Fibroblast of villous mesenchyme (primary cell): ENCODE measurements around the gene SPTB. TPM values are rescaled to one million over a fixed set of nuclear protein-coding genes. Genes with fewer than 3 reads are reported as not detected.

Source experiments
- DNase-seq: peaks from one replicate; pipeline ENCODE4 v3.0.0-alpha.2; 2010; ENCODE audit warnings: low read depth
- H3K4me3 ChIP-seq: 2 replicates; pipeline ENCODE4 v1.5.1; 2011; ENCODE audit warnings: low read depth, mild to moderate bottlenecking, low read length
- total RNA-seq: library from RNA; depleted of rRNA; stranded (reverse); fragments of >200 nt; gene quantifications from 2 replicates; pipeline ENCODE4 v1.2.3, GENCODE V29; 2012
- TF ChIP-seq, protein P1 (sequence below): IDR thresholded peaks from 2 replicates; pipeline ENCODE4 v1.5.1; 2012; ENCODE audit warnings: low read depth, mild to moderate bottlenecking, low read length; ENCODE audit not compliant: insufficient read depth

Gene SPTB
- total RNA-seq, 1 donor: under 0.01 TPM

DNA sequence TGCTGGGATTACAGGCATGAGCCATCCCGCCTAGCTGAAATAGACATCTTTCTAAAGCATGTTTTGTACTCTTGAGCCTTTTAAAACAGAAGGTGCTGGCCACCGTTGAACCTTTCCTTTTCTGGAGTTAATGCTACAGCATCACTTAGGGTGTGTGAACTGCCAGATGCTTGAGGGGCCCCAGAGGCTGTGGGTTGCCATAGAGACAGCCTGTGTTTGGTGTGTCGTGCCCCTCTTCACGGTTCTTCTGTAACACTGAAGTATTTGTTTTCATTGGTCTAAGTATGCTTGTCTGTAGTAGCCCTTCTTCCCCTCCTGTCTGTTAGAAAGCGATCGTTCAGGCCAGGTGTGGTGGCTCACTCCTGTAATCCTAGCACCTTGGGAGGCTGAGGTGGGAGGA lies 144.7 kb downstream of the SPTB start:
- TF ChIP-seq, protein P1, sequence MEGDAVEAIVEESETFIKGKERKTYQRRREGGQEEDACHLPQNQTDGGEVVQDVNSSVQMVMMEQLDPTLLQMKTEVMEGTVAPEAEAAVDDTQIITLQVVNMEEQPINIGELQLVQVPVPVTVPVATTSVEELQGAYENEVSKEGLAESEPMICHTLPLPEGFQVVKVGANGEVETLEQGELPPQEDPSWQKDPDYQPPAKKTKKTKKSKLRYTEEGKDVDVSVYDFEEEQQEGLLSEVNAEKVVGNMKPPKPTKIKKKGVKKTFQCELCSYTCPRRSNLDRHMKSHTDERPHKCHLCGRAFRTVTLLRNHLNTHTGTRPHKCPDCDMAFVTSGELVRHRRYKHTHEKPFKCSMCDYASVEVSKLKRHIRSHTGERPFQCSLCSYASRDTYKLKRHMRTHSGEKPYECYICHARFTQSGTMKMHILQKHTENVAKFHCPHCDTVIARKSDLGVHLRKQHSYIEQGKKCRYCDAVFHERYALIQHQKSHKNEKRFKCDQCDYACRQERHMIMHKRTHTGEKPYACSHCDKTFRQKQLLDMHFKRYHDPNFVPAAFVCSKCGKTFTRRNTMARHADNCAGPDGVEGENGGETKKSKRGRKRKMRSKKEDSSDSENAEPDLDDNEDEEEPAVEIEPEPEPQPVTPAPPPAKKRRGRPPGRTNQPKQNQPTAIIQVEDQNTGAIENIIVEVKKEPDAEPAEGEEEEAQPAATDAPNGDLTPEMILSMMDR: no peak
- DNase-seq: no peak
- H3K4me3 ChIP-seq: no peak overlapping the region

- TF ChIP-seq, protein P1: no peak
Observed at GRCh38 chr14:64733899-64734298, 145.8 kb downstream of the SPTB start.

DNA sequence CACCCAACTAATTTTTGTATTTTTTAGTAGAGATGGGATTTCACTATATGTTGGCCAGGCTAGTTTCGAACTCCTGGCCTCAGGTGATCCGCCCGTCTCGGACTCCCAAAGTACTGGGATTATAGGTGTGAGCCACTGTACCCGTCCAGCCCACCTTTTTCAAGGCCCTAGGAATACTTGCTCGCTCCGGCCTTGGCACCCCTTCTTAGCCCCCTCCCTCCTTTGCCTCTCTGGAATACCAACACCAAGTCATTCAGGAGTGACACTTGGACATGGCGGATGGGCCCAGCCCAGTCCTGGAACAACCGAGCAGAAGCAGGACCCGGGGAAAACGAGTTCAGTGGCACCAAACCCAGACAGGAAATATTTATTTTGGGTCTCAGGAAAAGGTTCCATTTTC lies 146.4 kb downstream of the SPTB start:
- no peak overlapping the region for H3K4me3 ChIP-seq
- TF ChIP-seq, protein P1: no peak
- no peak for DNase-seq

More at GRCh38 chr14:64733899-64734298, 145.8 kb downstream of the SPTB start:
- no peak for DNase-seq
- H3K4me3 ChIP-seq: no peak overlapping the region

DNA sequence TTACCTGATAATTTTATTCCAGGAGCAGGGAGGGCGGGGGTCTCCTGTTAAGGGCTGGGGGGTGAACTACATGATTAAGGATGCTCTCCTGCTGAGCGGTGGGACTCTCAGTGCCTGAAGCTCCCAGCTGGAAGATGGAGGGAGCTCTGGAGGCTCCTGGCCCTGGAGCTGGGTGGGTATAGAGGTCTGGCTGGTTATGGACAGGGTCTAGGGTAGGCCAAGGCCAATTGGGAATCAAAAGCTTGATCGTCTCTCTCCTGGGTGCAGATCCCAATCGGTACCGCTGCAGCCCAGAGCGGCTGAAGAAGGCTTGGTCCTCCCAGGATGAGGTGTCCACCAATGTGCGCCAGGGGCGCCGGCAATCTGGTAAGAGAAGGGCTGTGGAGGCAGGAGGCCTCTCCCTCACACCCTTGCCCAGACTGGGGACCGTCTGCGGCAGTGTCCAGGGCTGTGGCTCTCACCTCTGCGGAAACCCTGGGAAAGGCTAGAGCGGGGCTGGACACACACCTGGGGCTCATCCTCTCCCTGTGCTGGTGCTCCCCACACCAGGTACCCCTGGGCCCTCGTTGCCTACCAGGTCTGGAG lies 147.1 kb downstream of the SPTB start:
- DNase-seq: no peak
- no peak overlapping the region for H3K4me3 ChIP-seq
- TF ChIP-seq, protein P1: no peak

DNA sequence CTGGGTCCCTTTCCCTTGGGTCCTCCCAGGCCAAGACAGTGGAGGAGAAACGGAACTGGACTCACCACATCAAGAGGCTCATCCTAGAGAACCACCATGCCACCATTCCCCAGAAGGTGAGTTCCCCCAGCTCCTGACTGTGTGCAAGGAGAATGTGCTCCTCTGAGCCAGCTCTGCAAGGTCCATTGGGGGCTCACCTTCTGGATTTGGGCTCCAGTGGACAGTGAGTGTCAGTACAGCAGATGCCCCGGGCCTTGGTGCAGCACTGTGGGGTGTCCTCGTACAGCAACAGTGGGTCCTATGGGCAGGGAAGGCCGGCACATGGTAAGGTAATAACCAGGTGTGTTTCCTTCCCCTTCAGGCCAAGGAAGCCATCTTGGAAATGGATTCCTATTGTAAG lies 147.6 kb downstream of the SPTB start:
- H3K4me3 ChIP-seq: no peak overlapping the region
- TF ChIP-seq, protein P1: no peak
- no peak for DNase-seq

DNA sequence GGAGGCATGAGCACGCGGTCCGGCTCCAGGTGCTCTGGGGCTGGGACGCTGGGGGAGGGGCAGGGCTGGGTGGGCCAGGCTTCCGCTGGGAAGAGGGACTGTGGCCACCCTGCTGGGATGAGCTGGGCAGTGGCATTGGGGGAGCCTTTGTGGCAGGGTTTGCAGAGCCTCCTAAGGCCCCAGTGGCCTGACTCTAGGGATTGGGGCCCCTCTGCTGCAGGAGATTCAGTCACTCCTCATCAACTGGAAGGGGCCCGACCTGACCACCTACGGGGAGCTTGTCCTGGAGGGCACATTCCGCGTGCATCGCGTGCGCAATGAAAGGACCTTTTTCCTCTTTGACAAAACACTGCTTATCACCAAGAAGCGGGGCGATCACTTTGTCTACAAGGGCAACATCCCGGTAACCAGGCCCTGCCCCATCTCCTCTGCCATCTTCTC lies 148.5 kb downstream of the SPTB start:
- DNase-seq: no peak
- TF ChIP-seq, protein P1: no peak
- H3K4me3 ChIP-seq: no peak overlapping the region

GRCh38 chr14:64730681-64731080 lies 149.0 kb downstream of the SPTB start:
- DNase-seq: no peak
- TF ChIP-seq, protein P1: no peak
- H3K4me3 ChIP-seq: no peak overlapping the region
